ENCODE results near the gene ZNF654.
"Not testable (repeated sequence)": the region's sequence is repeated elsewhere in the genome, so short reads cannot be mapped to it uniquely, and the experiment has no call there.

The ZNF654 gene

GRCh38 chr3:88147261-88147660 is 88.2 kb downstream of the ZNF654 start:
- no peak for DNase-seq

- no peak for DNase-seq
Measured at GRCh38 chr3:88148651-88149050, 89.6 kb downstream of the ZNF654 start.

- DNase-seq = no peak
Measured at GRCh38 chr3:88149101-88149508, 90.0 kb downstream of the ZNF654 start.

GRCh38 chr3:88149509-88150362 is 90.7 kb downstream of the ZNF654 start, which contains the start of gene C3orf38:
TSS of gene C3orf38 (plus strand) at chr3:88149959. CDS start at chr3:88150053, 94 bp downstream.
- peak; percentile 74 for DNase-seq

GRCh38 chr3:88150371-88150770 is 91.3 kb downstream of the ZNF654 start:
- no peak for DNase-seq

- DNase-seq = no peak
Measured at GRCh38 chr3:88150806-88151205, 91.8 kb downstream of the ZNF654 start.

GRCh38 chr3:88151358-88151757 is 92.3 kb downstream of the ZNF654 start:
- DNase-seq = no peak

GRCh38 chr3:88152841-88153240 is 93.8 kb downstream of the ZNF654 start:
- no peak for DNase-seq

- DNase-seq = no peak
Measured at GRCh38 chr3:88166419-88166971, 107.4 kb downstream of the ZNF654 start.

GRCh38 chr3:88167173-88167572 is 108.1 kb downstream of the ZNF654 start:
- no peak for DNase-seq

GRCh38 chr3:88167704-88168103 is 108.6 kb downstream of the ZNF654 start:
- no peak for DNase-seq

GRCh38 chr3:88168171-88168570 is 109.1 kb downstream of the ZNF654 start:
- no peak for DNase-seq

- no peak for DNase-seq
Measured at GRCh38 chr3:88180398-88180999, 121.4 kb downstream of the ZNF654 start.

- DNase-seq = not testable (repeated sequence)
Measured at GRCh38 chr3:88182165-88182918, 123.3 kb downstream of the ZNF654 start.

- no peak for DNase-seq
Measured at GRCh38 chr3:88188436-88188835, 129.4 kb downstream of the ZNF654 start.

- no peak for DNase-seq
Measured at GRCh38 chr3:88189361-88189810, 130.3 kb downstream of the ZNF654 start.

- DNase-seq = no peak
Measured at GRCh38 chr3:88191872-88192409, 132.9 kb downstream of the ZNF654 start.

GRCh38 chr3:88192631-88193030 is 133.6 kb downstream of the ZNF654 start:
- DNase-seq = no peak
